Measurements from ENCODE around the gene SRGAP3.

Gene SRGAP3

GRCh38 chr3:9201266-9201665 is 48.2 kb downstream of the SRGAP3 start:
- peak; percentile 64 for DNase-seq (ENCODE audit: low read depth)

GRCh38 chr3:9199775-9200174 is 49.7 kb downstream of the SRGAP3 start:
- DNase-seq (ENCODE audit: low read depth) = no peak

DNA sequence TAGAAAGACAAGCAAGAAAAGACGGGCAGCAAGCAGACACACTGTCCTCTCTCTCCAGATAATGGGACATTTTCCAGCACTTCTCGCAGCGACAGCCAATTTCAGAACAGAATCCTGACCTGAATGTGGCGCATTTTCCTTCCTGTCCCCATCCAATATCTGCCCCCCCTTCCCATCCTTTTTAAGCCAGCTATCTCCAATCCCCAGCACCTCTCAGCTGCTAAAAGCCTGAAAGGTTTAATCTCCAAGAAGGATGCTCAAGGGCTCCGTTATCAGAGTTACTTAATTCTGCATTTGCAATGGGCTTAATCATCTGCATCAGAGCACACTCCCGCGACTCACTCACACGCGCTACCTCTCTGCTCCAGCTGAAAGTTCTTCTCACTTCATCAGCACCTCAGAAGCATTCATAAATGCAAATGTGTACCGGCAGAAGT is 50.5 kb downstream of the SRGAP3 start:
- DNase-seq (ENCODE audit: low read depth) = no peak

- DNase-seq (ENCODE audit: low read depth) = no peak
Measured at GRCh38 chr3:9198261-9198660, 51.2 kb downstream of the SRGAP3 start.

GRCh38 chr3:9196020-9196419 is 53.4 kb downstream of the SRGAP3 start:
- no peak for DNase-seq (ENCODE audit: low read depth)

- DNase-seq (ENCODE audit: low read depth) = no peak
Measured at GRCh38 chr3:9195390-9195789, 54.1 kb downstream of the SRGAP3 start.

GRCh38 chr3:9194509-9195184 is 54.8 kb downstream of the SRGAP3 start:
- no peak for DNase-seq (ENCODE audit: low read depth)

GRCh38 chr3:9193633-9194195 is 55.7 kb downstream of the SRGAP3 start:
- DNase-seq (ENCODE audit: low read depth) = no peak

GRCh38 chr3:9193211-9193610 is 56.2 kb downstream of the SRGAP3 start:
- no peak for DNase-seq (ENCODE audit: low read depth)

- no peak for DNase-seq (ENCODE audit: low read depth)
Measured at GRCh38 chr3:9192248-9193025, 57.0 kb downstream of the SRGAP3 start.

DNA sequence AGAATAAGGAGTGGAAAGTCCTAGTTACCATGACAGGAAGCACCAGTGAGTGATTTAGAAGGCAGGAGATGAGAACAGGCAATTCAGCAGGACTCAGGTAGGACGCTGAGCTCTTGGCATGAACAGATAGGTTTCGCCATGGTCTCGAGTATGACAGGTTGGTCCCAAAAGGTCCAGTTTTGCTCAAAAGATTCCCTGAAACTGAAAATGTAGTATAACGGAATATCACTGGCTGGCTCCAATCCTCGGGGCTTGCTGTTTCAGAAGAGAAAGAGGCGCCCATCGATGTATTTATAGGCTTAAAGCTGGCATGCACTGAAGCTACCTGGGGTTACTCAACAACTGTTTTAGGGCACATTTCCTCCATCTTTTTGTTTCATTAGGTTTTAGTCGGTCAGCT is 59.2 kb downstream of the SRGAP3 start:
- no peak for DNase-seq (ENCODE audit: low read depth)

DNA sequence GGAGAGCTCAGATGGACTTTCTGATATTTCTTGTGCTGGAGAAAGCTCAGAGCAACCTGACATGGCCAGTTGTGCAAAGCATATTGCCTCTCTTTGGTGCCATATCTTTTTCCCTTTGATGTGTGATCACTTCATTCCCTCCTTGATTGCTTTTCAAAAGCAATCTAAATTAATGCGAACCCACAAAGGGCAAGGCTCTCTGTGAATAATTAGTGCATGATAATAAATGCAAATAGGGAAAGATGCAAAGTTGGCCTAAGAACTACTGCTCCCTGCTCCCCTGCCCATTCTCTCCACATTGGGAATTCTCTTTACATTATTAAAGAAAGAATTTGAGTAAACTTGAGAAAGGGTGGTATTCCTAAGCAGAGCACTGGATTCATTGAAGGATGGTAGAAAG is 60.9 kb downstream of the SRGAP3 start:
- DNase-seq (ENCODE audit: low read depth) = no peak

GRCh38 chr3:9185701-9186100 is 63.7 kb downstream of the SRGAP3 start:
- DNase-seq (ENCODE audit: low read depth) = no peak

GRCh38 chr3:9185046-9185445 is 64.4 kb downstream of the SRGAP3 start:
- no peak for DNase-seq (ENCODE audit: low read depth)

GRCh38 chr3:9184461-9184835 is 65.0 kb downstream of the SRGAP3 start:
- no peak for DNase-seq (ENCODE audit: low read depth)

DNA sequence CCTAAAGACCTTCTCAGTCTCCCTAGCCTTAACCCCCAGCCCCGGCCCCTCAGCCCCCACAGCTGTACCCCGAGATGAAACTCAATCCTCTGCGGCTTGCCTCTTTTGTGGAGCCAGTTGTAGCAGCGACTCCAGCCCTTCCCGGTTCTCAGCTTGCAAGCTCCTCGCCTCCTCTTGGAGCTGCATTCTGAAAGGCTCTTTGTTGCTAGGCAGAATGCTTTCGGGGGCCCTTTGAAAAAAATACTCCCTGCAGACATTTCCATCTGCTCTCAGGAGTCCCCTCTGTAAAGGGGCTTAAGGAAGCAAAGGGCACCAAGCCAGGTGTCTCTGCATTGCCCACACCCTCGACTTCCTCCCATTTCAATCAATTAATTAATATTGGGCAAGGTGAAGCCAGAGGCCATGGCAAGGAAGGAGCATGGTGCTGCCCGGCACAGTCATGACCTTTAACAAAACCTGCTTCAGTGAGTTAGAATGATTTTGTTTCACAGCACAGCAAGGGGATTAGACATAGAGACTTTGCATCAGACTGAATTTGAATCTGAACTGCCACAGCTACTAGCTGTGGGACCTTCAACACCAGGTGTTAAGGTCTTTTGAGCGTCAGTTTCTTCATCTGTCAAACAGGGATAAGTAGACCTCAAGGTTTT is 65.5 kb downstream of the SRGAP3 start:
- peak; percentile 4 for DNase-seq (ENCODE audit: low read depth)

GRCh38 chr3:9183011-9183410 is 66.4 kb downstream of the SRGAP3 start:
- peak; percentile 13 for DNase-seq (ENCODE audit: low read depth)

- no peak for DNase-seq (ENCODE audit: low read depth)
Measured at GRCh38 chr3:9180764-9181117, 68.7 kb downstream of the SRGAP3 start.

- no peak for DNase-seq (ENCODE audit: low read depth)
Measured at GRCh38 chr3:9179826-9180763, 69.4 kb downstream of the SRGAP3 start.

DNA sequence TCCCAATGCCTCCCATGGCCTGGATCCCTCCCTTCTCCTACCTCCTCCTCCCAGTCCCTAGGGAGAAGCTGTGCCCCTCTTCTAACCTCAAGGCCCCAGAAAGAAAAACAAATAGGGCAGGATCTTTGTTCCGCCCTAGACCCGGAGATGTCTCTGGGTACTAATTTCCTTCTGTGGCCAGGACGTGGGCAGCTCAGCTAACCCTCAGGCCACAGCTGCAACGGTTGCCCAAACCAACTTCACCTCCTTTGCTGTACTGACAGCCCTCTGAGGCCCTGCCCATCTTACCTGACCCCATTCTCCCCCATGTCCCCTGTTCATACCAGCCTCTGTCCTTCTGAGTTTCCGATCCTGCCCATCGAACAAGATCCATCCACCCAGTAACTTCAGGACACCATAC is 70.7 kb downstream of the SRGAP3 start:
- no peak for DNase-seq (ENCODE audit: low read depth)

- no peak for DNase-seq (ENCODE audit: low read depth)
Measured at GRCh38 chr3:9175421-9175820, 74.0 kb downstream of the SRGAP3 start.

- no peak for DNase-seq (ENCODE audit: low read depth)
Measured at GRCh38 chr3:9173445-9173844, 76.0 kb downstream of the SRGAP3 start.
